H9 (cell line): ENCODE measurements around the gene EFNB2. TPM values are rescaled to one million over a fixed set of nuclear protein-coding genes. Genes with fewer than 3 reads are reported as not detected.

Experiments
- DNase-seq: peaks from one replicate; pipeline ENCODE4 v3.0.0-alpha.2; 2017
- H2AFZ ChIP-seq: one replicate; pipeline ENCODE4 v1.6.1; 2013; ENCODE audit warnings: mild to moderate bottlenecking, low read length, control low read depth, moderate library complexity
- H2AK5ac ChIP-seq: 2 replicates; pipeline ENCODE4 v1.6.1; 2013; ENCODE audit warnings: low read length, control low read depth, mixed read lengths; ENCODE audit not compliant: insufficient read length
- H2BK120ac ChIP-seq: one replicate; pipeline ENCODE4 v1.6.1; 2013; ENCODE audit warnings: low read depth, mild to moderate bottlenecking, low read length, control low read depth, inconsistent platforms; ENCODE audit not compliant: poor library complexity, severe bottlenecking
- H2BK12ac ChIP-seq: 2 replicates; pipeline ENCODE4 v1.6.1; 2013; ENCODE audit warnings: low read length, control low read depth, mixed read lengths, low read depth; ENCODE audit not compliant: insufficient read length
- H2BK15ac ChIP-seq: 2 replicates; pipeline ENCODE4 v1.6.1; 2013; ENCODE audit warnings: low read depth, low read length, control low read depth
- H2BK20ac ChIP-seq: one replicate; pipeline ENCODE4 v1.6.1; 2013; ENCODE audit warnings: low read depth, mild to moderate bottlenecking, low read length, control low read depth, inconsistent platforms; ENCODE audit not compliant: poor library complexity, severe bottlenecking
- H2BK5ac ChIP-seq: 2 replicates; pipeline ENCODE4 v1.6.1; 2013; ENCODE audit warnings: low read length, control low read depth, mixed read lengths; ENCODE audit not compliant: insufficient read length
- H3K14ac ChIP-seq: 2 replicates; pipeline ENCODE4 v1.6.1; 2013; ENCODE audit warnings: low read length, control low read depth; ENCODE audit not compliant: insufficient read depth
- H3K18ac ChIP-seq: 2 replicates; pipeline ENCODE4 v1.6.1; 2013; ENCODE audit warnings: low read depth, mild to moderate bottlenecking, mixed read lengths, low read length, control low read depth; ENCODE audit not compliant: insufficient read length
- H3K23ac ChIP-seq: 2 replicates; pipeline ENCODE4 v1.6.1; 2013; ENCODE audit warnings: low read length, control low read depth, mixed read lengths, low read depth; ENCODE audit not compliant: insufficient read length
- H3K23me2 ChIP-seq: 2 replicates; pipeline ENCODE4 v1.6.1; 2013; ENCODE audit warnings: low read depth, mild to moderate bottlenecking, mixed read lengths, low read length, control low read depth; ENCODE audit not compliant: insufficient read length, poor library complexity, severe bottlenecking
- H3K27ac ChIP-seq: 2 replicates; pipeline ENCODE4 v1.5.1; 2013; ENCODE audit warnings: low read length, control low read depth, mixed read lengths, low read depth; ENCODE audit not compliant: insufficient read length
- H3K27me3 ChIP-seq: 2 replicates; pipeline ENCODE4 v1.6.1; 2013; ENCODE audit warnings: low read length, control low read depth, inconsistent platforms; ENCODE audit not compliant: insufficient read depth
- H3K4ac ChIP-seq: 2 replicates; pipeline ENCODE4 v1.6.1; 2013; ENCODE audit warnings: low read depth, mild to moderate bottlenecking, control low read depth, inconsistent platforms, low read length, moderate library complexity
- H3K4me1 ChIP-seq: 2 replicates; pipeline ENCODE4 v1.6.1; 2013; ENCODE audit warnings: low read length, control low read depth, inconsistent platforms; ENCODE audit not compliant: insufficient read depth
- H3K4me2 ChIP-seq: 2 replicates; pipeline ENCODE4 v1.6.1; 2013; ENCODE audit warnings: low read length, control low read depth, mixed read lengths; ENCODE audit not compliant: insufficient read length, insufficient read depth
- H3K56ac ChIP-seq: 2 replicates; pipeline ENCODE4 v1.6.1; 2013; ENCODE audit warnings: low read depth, mild to moderate bottlenecking, mixed read lengths, low read length, control low read depth; ENCODE audit not compliant: insufficient read length
- H3K79me1 ChIP-seq: 2 replicates; pipeline ENCODE4 v1.6.1; 2013; ENCODE audit warnings: low read depth, mild to moderate bottlenecking, moderate library complexity, low read length, control low read depth, inconsistent platforms; ENCODE audit not compliant: insufficient read depth, poor library complexity, severe bottlenecking
- H3K79me2 ChIP-seq: 2 replicates; pipeline ENCODE4 v1.6.1; 2013; ENCODE audit warnings: low read length, control low read depth, inconsistent platforms; ENCODE audit not compliant: insufficient read depth
- H3K9ac ChIP-seq: 2 replicates; pipeline ENCODE4 v1.6.1; 2013; ENCODE audit warnings: low read length, control low read depth, mixed read lengths; ENCODE audit not compliant: insufficient read length; ENCODE audit errors: extremely low read depth
- H3K9me3 ChIP-seq: one replicate; pipeline ENCODE4 v1.6.1; 2013; ENCODE audit warnings: low read depth, low read length, inconsistent platforms; ENCODE audit not compliant: control insufficient read depth
- H3T11ph ChIP-seq: one replicate; pipeline ENCODE4 v1.6.1; 2013; ENCODE audit warnings: mild to moderate bottlenecking, low read length, control low read depth, inconsistent platforms
- H4K20me1 ChIP-seq: one replicate; pipeline ENCODE4 v1.6.1; 2013; ENCODE audit not compliant: control insufficient read depth, insufficient read length, insufficient read depth
- H4K5ac ChIP-seq: 2 replicates; pipeline ENCODE4 v1.6.1; 2013; ENCODE audit warnings: low read depth, mild to moderate bottlenecking, mixed read lengths, low read length, control low read depth; ENCODE audit not compliant: insufficient read length
- H4K8ac ChIP-seq: replicated peaks from 2 replicates; pipeline ENCODE4 v1.6.1; 2013; ENCODE audit warnings: low read length, control low read depth, mixed read lengths, low read depth; ENCODE audit not compliant: insufficient read length
- H4K91ac ChIP-seq: 2 replicates; pipeline ENCODE4 v1.6.1; 2013; ENCODE audit warnings: low read depth, mild to moderate bottlenecking, moderate library complexity, mixed read lengths, low read length, control low read depth; ENCODE audit not compliant: insufficient read length
- H3K27ac Mint-ChIP-seq, 3 experiments: 2 replicates in 2 of 3; 3 replicates in 1 of 3; pipeline ENCODE4 v1.8.0; 2020 to 2021; ENCODE audit warnings: mixed read lengths in 3 of 3, mild to moderate bottlenecking in 1 of 3, moderate library complexity in 1 of 3
- H3K27me3 Mint-ChIP-seq: 2 replicates; pipeline ENCODE4 v1.8.0; 2021; ENCODE audit warnings: low read depth, mild to moderate bottlenecking, moderate library complexity, mixed read lengths
- H3K36me3 Mint-ChIP-seq, 3 experiments: 2 replicates in 2 of 3; 3 replicates in 1 of 3; pipeline ENCODE4 v1.8.0; 2020 to 2021; ENCODE audit warnings: low read depth in 3 of 3, mixed read lengths in 3 of 3; ENCODE audit not compliant: insufficient read depth in 1 of 3
- H3K4me1 Mint-ChIP-seq, 2 experiments: 2 replicates each; pipeline ENCODE4 v1.8.0; 2020; ENCODE audit warnings: mixed read lengths in 2 of 2
- H3K4me3 Mint-ChIP-seq, 2 experiments: 2 replicates in 1 of 2; 3 replicates in 1 of 2; pipeline ENCODE4 v1.8.0; 2020 to 2021; ENCODE audit warnings: mild to moderate bottlenecking in 2 of 2, mixed read lengths in 2 of 2, moderate library complexity in 1 of 2
- H3K9me3 Mint-ChIP-seq, 2 experiments: 2 replicates in 1 of 2; 3 replicates in 1 of 2; pipeline ENCODE4 v1.8.0; 2020; ENCODE audit warnings: mild to moderate bottlenecking in 2 of 2, mixed read lengths in 2 of 2, moderate library complexity in 1 of 2
- WGBS: extraction: QIAGEN DNeasy Blood & Tissue Kit; methylation state at CpG from one replicate; pipeline ENCODE4 v1.1.7; 2013; ENCODE audit warnings: missing lambda C conversion rate, low lambda C conversion rate, mixed read lengths; ENCODE audit not compliant: insufficient read length; ENCODE audit errors: extremely low coverage; 5-methylcytosine and 5-hydroxymethylcytosine counted together
- total RNA-seq: library from RNA; stranded (reverse); gene quantifications from 2 replicates; pipeline ENCODE4 v1.2.1, GENCODE V29; 2021
- TF ChIP-seq, protein P1 (sequence below): fragments of 200-600 bp; sonication (generic); conservative IDR thresholded peaks from 3 replicates; pipeline ENCODE4 v1.8.0; 2021; ENCODE audit warnings: antibody characterized with exemption, mild to moderate bottlenecking

EFNB2 gene
- total RNA-seq, 1 experiment from 2014 or later: 12.7 TPM

- no peaks in the 10 kb centered on the region for H3K23me2 ChIP-seq
- H3K79me2 ChIP-seq: no peaks in the 10 kb centered on the region
- no peak overlapping the region for H2BK120ac ChIP-seq
- H3K4me2 ChIP-seq: no peak overlapping the region
- H3K4me1 ChIP-seq: no peaks in the 10 kb centered on the region
- no peak overlapping the region for H3K27ac ChIP-seq
- no CpG with 5 or more reads among the region's 3 CpGs for WGBS
- H3K27ac Mint-ChIP-seq: no peak overlapping the region
- peaks cover 8% of the 10 kb centered on the region in 2 experiments for H3K4me1 Mint-ChIP-seq
- no peaks in the 10 kb centered on the region for H3K9me3 ChIP-seq
- no peak overlapping the region for H4K5ac ChIP-seq
- H3K4me3 Mint-ChIP-seq: no peak overlapping the region
- H2AK5ac ChIP-seq: no peak overlapping the region
- H3K27me3 Mint-ChIP-seq: no peaks in the 10 kb centered on the region
- no peak overlapping the region for H2BK15ac ChIP-seq
- no peak overlapping the region for H3K23ac ChIP-seq
- H4K20me1 ChIP-seq: no peaks in the 10 kb centered on the region
- H4K91ac ChIP-seq: no peak overlapping the region
- DNase-seq: no peak
- TF ChIP-seq, protein P1, sequence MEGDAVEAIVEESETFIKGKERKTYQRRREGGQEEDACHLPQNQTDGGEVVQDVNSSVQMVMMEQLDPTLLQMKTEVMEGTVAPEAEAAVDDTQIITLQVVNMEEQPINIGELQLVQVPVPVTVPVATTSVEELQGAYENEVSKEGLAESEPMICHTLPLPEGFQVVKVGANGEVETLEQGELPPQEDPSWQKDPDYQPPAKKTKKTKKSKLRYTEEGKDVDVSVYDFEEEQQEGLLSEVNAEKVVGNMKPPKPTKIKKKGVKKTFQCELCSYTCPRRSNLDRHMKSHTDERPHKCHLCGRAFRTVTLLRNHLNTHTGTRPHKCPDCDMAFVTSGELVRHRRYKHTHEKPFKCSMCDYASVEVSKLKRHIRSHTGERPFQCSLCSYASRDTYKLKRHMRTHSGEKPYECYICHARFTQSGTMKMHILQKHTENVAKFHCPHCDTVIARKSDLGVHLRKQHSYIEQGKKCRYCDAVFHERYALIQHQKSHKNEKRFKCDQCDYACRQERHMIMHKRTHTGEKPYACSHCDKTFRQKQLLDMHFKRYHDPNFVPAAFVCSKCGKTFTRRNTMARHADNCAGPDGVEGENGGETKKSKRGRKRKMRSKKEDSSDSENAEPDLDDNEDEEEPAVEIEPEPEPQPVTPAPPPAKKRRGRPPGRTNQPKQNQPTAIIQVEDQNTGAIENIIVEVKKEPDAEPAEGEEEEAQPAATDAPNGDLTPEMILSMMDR: no peak
- H2AFZ ChIP-seq: no peak overlapping the region
- no peak overlapping the region for H3K56ac ChIP-seq
- no peaks in the 10 kb centered on the region for H3K27me3 ChIP-seq
- no peaks in the 10 kb centered on the region for H3K9me3 Mint-ChIP-seq
- H4K8ac ChIP-seq: no peak overlapping the region
- no peak overlapping the region for H2BK20ac ChIP-seq
- no peak overlapping the region for H3T11ph ChIP-seq
- no peak overlapping the region for H3K14ac ChIP-seq
- no peaks in the 10 kb centered on the region for H3K79me1 ChIP-seq
- no peak overlapping the region for H3K18ac ChIP-seq
- no peak overlapping the region for H3K9ac ChIP-seq
- no peak overlapping the region for H2BK5ac ChIP-seq
- H2BK12ac ChIP-seq: no peak overlapping the region
- H3K36me3 Mint-ChIP-seq: no peaks in the 10 kb centered on the region
- H3K4ac ChIP-seq: no peak overlapping the region
Measured at GRCh38 chr13:106462710-106463109, 72.8 kb downstream of the EFNB2 start.
